ENCODE results near the gene FAM151A.

Gene FAM151A

DNA sequence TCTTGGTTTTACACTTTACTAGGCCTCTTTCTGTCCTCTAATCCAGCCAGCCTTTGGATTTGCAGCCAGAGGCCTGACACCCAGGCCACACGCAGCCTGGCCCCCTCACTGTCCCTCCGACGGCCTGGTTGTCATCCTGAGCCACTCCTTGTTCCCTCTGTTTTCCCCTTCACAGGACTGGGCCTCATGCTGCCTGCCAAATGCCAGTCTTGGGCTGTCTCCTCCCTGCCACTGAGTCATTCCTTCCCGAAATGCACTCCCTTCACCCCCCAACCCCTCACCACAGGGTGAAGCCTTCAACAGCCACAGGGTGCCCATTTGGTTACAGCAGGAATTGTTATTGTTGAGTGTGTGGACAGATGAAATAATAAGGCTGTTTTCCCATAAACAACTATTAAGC is 54.0 kb downstream of the FAM151A start:
- Histone ChIP-seq H3K9me3 (ENCODE audit: control insufficient read depth, low read length) (no peaks in the 10 kb centered on the region), H3K27ac (ENCODE audit: insufficient read depth, low read depth, low read length, poor library complexity, severe bottlenecking) (no peak overlapping the region), H3K27me3 (ENCODE audit: control insufficient read depth, insufficient read depth, low read length, poor library complexity, severe bottlenecking) (no peaks in the 10 kb centered on the region), H3K36me3 (ENCODE audit: control insufficient read depth, insufficient read depth, low read length) (no peaks in the 10 kb centered on the region), H3K4me1 (ENCODE audit: control insufficient read depth, insufficient read depth, low read length) (peaks cover 19% of the 10 kb centered on the region), H3K4me3 (ENCODE audit: insufficient read depth, low read depth, low read length) (no peak overlapping the region)
- WGBS, 2 experiments, result 28 to 31% methylated on average over 4 of the region's 4 CpGs

DNA sequence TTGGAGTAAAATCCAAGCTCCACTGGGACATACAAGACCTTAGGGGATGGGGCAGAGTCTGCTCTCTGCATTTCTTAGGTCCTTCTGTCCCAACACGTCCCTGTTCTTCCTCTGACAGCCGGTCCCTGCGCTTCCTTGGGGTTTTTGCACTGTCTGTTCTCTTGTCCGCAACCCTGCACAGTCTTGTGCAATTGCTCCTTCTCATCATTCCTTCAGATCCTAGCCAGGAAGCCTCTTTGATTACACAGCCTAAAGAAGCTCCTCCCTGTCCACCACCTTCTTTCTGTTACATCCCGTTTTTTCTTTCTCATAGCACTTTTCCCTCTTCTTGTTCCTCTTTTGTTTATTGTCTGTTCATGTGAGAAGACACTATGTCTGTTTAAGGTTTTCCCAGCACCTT is 55.4 kb downstream of the FAM151A start:
- Histone ChIP-seq H3K27ac (ENCODE audit: insufficient read depth, low read depth, low read length, poor library complexity, severe bottlenecking) (no peak overlapping the region), H3K9me3 (ENCODE audit: control insufficient read depth, low read length) (no peaks in the 10 kb centered on the region), H3K27me3 (ENCODE audit: control insufficient read depth, insufficient read depth, low read length, poor library complexity, severe bottlenecking) (no peaks in the 10 kb centered on the region), H3K4me1 (ENCODE audit: control insufficient read depth, insufficient read depth, low read length) (peaks cover 19% of the 10 kb centered on the region), H3K4me3 (ENCODE audit: insufficient read depth, low read depth, low read length) (no peak overlapping the region), H3K36me3 (ENCODE audit: control insufficient read depth, insufficient read depth, low read length) (no peaks in the 10 kb centered on the region)
- 77 to 79% methylated on average over 5 of the region's 5 CpGs for WGBS, 2 experiments

DNA sequence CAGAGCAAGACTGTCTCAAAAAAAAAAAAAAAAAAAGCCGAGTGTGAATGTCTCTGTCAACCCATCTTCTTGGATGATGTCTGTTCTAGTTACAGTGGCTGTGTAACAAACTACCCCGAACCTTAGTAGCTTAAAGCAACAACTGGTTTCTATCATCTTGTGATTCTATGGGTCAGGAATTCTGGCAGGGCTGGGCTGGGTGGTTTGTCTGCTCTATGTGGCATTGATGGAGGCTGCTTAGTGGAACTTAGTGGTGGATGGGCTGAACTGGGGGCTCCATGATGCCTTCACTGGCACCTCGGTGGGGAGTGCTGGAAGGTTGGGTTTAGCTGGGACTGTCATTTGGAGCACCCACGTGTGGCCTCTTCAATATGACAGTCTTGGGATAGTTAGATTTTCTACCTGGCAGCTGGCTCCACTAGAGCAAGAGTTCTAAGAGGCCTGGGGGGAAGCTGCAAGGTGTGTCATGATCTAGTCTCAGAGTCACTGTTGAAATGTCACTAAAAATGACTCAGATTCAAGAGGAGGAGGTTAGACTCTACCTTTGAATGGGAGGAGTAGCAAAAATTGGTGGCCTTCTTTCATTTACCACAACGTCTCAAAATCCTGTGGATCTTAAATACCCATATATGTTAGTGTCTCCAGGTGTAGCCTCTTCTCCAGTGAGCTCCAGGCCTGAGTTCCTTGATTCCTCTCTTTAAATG is 56.7 kb downstream of the FAM151A start:
- Histone ChIP-seq H3K36me3 (ENCODE audit: control insufficient read depth, insufficient read depth, low read length) (no peaks in the 10 kb centered on the region), H3K4me3 (ENCODE audit: insufficient read depth, low read depth, low read length) (no peak overlapping the region), H3K4me1 (ENCODE audit: control insufficient read depth, insufficient read depth, low read length) (peaks cover 8% of the 10 kb centered on the region), H3K9me3 (ENCODE audit: control insufficient read depth, low read length) (no peaks in the 10 kb centered on the region), H3K27me3 (ENCODE audit: control insufficient read depth, insufficient read depth, low read length, poor library complexity, severe bottlenecking) (no peaks in the 10 kb centered on the region), H3K27ac (ENCODE audit: insufficient read depth, low read depth, low read length, poor library complexity, severe bottlenecking) (no peak overlapping the region)
- WGBS, 2 experiments, result 85 to 89% methylated on average over 4 to 5 of the region's 5 CpGs

DNA sequence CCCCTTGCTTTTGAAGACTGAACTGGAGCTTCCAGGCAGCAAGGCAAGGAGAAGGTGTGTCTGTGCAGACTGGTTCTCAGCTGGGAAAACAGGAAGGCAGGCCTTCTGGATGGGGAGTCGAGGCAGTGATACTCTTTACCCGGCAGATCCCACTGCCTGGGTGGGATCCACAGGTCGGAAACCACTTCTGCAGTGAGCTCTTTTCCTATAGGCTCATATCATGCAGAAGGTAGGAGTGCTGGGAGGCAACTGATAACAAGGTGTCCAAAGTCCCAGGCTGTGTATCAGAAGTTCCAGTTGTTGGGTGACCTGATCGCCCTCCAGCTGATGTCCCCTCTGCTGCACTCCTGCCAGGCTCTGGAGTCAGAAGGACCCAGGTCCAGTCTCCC is 58.2 kb downstream of the FAM151A start:
- Histone ChIP-seq H3K36me3 (ENCODE audit: control insufficient read depth, insufficient read depth, low read length) (no peaks in the 10 kb centered on the region), H3K27ac (ENCODE audit: insufficient read depth, low read depth, low read length, poor library complexity, severe bottlenecking) (no peak overlapping the region), H3K4me1 (ENCODE audit: control insufficient read depth, insufficient read depth, low read length) (peaks cover 4% of the 10 kb centered on the region), H3K4me3 (ENCODE audit: insufficient read depth, low read depth, low read length) (no peak overlapping the region), H3K27me3 (ENCODE audit: control insufficient read depth, insufficient read depth, low read length, poor library complexity, severe bottlenecking) (no peaks in the 10 kb centered on the region), H3K9me3 (ENCODE audit: control insufficient read depth, low read length) (no peaks in the 10 kb centered on the region)
- 92 to 93% methylated on average over 4 of the region's 4 CpGs for WGBS, 2 experiments

DNA sequence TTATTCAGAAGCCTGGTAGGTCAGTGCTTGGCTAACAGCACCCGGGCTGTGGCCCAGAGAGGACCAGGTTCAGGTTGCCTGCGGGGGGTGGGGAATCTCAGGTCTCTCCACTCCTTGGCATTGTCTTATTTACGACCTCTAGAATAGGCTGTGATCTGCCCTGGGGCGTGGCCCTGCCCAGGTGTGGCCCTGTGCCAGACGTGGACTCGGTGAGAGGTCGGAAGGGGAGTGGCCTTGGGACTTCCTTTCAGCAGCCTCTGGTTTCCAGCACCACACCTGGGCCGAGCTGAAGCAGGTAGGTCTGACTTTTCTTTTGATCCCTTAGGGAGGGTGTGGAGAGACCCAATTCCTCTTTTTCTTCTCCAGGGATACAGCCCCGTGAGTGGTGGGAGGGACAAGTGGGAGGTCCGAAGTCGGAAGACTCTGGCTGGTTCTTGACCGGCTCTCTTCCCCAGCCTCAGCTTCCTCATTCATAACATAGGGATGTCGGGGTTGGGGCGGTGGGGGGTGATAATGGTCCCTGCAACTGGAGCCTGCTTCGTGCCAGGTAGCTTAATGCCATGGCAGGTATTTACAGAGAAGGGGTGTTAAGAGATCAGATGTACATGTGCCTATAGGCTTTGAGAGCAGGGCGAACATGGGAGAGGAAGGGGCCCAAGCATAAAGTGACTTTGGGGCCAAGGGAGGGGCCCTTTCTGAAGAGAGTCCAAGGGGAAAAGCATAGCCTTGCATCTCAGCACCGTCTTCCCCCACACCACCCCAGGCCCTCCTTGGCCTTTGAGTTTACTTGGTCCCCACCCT is 58.8 kb downstream of the FAM151A start:
- WGBS, 2 experiments, result 86 to 90% methylated on average over 17 of the region's 17 CpGs
- H3K27me3 ChIP-seq (ENCODE audit: control insufficient read depth, insufficient read depth, low read length, poor library complexity, severe bottlenecking), result no peaks in the 10 kb centered on the region
- no peaks in the 10 kb centered on the region for H3K36me3 ChIP-seq (ENCODE audit: control insufficient read depth, insufficient read depth, low read length)
- no peak overlapping the region for H3K27ac ChIP-seq (ENCODE audit: insufficient read depth, low read depth, low read length, poor library complexity, severe bottlenecking)
- no peak overlapping the region for H3K4me3 ChIP-seq (ENCODE audit: insufficient read depth, low read depth, low read length)
- peaks cover 7% of the 10 kb centered on the region for H3K4me1 ChIP-seq (ENCODE audit: control insufficient read depth, insufficient read depth, low read length)
- no peaks in the 10 kb centered on the region for H3K9me3 ChIP-seq (ENCODE audit: control insufficient read depth, low read length)

DNA sequence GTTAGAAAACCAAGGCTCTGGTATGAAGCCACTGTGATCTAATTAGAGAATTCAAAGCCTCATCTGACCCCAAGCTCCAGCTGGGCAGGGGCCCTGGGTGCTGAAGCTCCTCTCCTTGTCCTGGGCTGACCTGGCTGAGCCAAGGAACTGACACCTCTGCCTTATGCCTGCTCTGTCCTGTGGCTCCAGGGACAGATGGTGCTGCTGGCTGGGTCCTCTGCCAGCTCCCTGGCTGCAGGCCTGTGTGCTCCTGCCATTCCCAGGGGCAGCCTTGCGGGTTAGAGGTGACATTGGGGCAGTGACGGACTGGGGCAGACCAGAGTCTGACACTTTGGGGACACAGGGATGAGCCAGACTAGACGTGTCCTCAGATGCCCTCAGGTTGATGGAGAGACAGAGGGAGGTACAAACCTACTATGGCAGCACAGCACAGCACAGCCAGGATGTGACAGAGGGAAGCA is 63.5 kb downstream of the FAM151A start:
- H3K36me3 ChIP-seq (ENCODE audit: control insufficient read depth, insufficient read depth, low read length), result no peaks in the 10 kb centered on the region
- H3K4me3 ChIP-seq (ENCODE audit: insufficient read depth, low read depth, low read length), result no peak overlapping the region
- H3K27ac ChIP-seq (ENCODE audit: insufficient read depth, low read depth, low read length, poor library complexity, severe bottlenecking), result no peak overlapping the region
- no peaks in the 10 kb centered on the region for H3K27me3 ChIP-seq (ENCODE audit: control insufficient read depth, insufficient read depth, low read length, poor library complexity, severe bottlenecking)
- no peaks in the 10 kb centered on the region for H3K9me3 ChIP-seq (ENCODE audit: control insufficient read depth, low read length)
- 92 to 94% methylated on average over 3 of the region's 3 CpGs for WGBS, 2 experiments
- H3K4me1 ChIP-seq (ENCODE audit: control insufficient read depth, insufficient read depth, low read length), result peaks cover 3% of the 10 kb centered on the region
